NCI-H2196 (cell line): ENCODE data around the gene SYT2.

ENCODE experiments used
- DNase-seq: peaks from one replicate; lab custom pipeline; 2025; ENCODE audit not compliant: unreplicated experiment; lab: John Stamatoyannopoulos, UW

The SYT2 gene

GRCh38 chr1:202680586-202681352, 29.5 kb downstream of the SYT2 start:
- DNase-seq = no peak

DNA sequence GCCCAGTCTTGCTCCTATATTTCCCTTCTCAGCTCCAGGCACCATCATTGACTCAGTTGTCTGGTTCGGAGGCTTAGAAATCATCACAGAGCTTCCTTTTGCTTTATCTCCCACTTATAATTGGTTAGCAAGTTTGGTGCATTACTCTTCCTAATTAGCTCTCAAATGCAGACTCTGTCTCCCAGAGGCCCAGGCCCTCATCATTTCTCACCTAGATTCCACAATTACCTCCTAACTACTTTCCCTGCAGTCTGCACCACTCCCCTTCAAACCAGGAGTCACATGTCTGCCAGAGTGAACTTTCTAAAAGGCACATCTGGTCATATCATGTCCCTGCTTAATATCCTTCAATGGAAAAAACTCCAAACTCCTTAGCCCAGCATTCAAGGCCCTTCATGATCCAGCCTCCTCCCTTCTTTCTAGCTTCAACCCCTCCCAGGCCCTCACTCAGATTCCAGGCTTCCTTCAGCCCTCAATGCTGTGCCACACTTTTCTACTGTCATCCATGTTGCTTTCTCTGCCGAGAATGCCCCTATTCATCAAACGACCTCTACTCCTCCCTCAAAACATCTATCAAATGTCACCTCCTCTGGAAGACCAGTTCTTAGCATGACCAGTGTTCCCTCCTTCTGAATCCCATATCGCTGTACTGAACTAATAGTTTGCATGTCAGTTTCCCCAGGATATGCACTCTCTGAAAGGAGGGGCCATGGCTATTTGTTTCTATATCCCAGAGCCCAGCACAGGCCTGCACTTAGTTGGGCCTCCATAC, 30.7 kb downstream of the SYT2 start:
- DNase-seq = no peak

GRCh38 chr1:202677433-202677832, 32.8 kb downstream of the SYT2 start:
- DNase-seq = no peak

- DNase-seq = no peak
These were observed 36.7 kb downstream of the SYT2 start for GRCh38 chr1:202673531-202673930.

- peak; percentile 53 for DNase-seq
These were observed 38.9 kb downstream of the SYT2 start for GRCh38 chr1:202671399-202671798.

- DNase-seq = no peak
These were observed 44.8 kb downstream of the SYT2 start for GRCh38 chr1:202665417-202665816.

DNA sequence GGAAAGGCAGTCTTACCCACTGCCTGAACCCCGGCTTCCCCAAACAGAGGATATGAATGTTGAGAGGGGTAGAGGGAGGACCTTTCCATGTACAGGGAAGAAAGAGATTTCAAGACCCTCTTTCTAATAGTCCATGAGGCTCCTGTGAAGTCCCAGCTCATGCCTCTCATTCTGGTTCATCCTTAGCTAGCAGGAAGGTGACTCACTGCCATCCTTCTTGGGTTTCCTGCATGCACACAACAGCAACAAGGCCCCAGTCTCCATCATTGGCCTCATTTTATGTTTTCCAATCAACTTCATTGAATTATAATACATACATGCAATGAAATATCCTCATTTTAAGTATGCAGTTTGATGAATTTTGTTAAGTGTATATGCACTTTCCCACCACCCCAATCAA, 46.2 kb downstream of the SYT2 start:
- no peak for DNase-seq

DNA sequence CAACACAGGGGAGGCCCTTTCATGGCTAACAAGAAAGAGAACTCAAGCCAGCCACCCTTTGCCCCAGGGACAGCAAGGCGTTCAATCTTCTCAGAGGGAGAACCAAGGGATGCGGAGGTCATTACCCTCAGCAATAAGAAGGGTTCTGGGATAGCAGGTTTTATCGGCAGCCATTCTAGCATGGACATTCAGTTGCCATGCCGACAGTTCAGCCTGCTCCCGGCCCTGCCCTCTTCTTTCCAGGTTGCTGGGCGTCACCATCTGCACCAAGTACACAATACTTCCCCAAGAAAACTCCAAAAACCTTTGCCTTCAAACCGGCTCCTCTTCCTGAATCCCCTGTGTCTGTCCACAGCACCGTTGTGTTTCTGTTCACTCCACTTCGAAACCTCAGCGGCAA, 47.1 kb downstream of the SYT2 start:
- DNase-seq = no peak

GRCh38 chr1:202662081-202662480, 48.2 kb downstream of the SYT2 start:
- DNase-seq = peak; percentile 49

DNA sequence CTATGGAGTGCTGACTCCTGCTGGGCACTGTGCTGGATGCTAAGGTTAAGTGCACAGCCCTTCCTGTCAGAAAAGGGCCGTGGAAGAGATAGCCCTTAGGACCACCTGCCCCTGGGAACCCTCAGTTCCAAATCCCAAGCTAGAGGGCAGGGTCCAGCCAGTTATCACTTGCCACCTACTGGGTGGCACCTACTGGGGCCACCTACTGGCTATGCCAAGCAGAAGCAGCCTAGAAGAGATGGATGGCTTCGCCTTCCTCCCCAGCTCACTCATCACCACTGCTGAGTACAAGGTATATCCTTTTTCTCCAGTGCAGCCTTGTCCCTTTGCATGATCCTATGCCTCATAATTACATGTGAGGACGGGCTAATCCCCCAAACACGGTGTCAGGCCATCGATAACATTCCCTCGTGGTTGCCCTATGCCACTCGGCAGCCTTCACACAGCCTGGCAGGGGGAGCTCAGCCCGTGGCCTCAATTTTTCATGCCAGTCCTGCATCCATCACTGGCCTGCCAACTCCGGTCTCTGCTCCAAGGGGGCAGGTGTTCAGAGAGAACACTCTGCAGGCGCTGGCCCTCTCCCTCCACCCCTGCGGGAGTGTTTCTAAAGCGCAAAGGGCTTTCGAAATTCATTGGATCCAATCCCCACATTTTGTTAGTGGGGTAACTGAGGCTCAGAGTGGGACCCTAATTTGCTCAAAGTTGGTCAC, 49.0 kb downstream of the SYT2 start:
- DNase-seq = no peak

GRCh38 chr1:202659974-202660373, 50.3 kb downstream of the SYT2 start:
- DNase-seq = no peak

DNA sequence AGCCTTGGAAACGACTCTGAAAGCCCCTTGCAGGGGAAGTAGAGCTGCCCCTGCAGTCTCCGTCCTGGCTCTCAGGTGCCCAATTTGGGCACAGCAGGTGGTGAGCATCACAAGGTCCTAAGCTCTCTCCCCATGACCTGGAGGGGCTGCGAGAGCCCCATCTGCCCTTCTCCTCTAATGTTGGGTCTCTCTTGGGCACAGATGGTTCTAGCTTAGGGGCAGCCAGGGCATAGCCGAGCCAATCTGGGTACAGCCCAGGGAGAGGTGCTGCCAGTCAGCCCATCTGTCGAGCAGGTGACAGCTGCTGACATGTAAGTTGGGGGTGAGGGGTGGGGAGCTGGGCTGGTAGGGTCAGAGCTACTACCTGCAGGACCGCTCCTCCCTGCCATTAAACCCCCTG, 50.7 kb downstream of the SYT2 start:
- no peak for DNase-seq

- DNase-seq = no peak
These were observed 51.5 kb downstream of the SYT2 start for GRCh38 chr1:202658769-202659168.

GRCh38 chr1:202658251-202658759, 51.9 kb downstream of the SYT2 start:
- DNase-seq = no peak

- no peak for DNase-seq
These were observed 53.2 kb downstream of the SYT2 start for GRCh38 chr1:202656951-202657646.

- DNase-seq = no peak
These were observed 54.2 kb downstream of the SYT2 start for GRCh38 chr1:202656057-202656456.

DNA sequence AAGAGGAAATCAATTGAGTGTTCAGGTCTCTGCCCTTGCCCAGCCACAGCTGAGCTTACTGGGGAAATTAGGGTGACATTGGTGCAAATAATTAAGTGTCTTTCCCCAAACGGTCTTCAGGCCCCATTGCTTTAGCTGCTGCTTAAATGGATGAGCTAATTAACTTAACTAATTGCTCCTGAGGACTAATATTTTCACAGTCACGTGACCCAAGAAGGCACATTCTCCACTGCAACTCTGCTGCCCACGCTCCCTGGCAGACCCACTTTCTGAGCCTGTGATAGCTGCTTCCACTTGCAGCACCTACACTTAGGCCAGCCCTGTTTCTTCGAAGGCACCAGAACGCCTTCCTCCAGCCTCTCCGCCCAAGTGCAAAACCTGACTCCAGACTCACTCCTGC, 56.2 kb downstream of the SYT2 start:
- no peak for DNase-seq

- no peak for DNase-seq
These were observed 60.5 kb downstream of the SYT2 start for GRCh38 chr1:202649553-202650392.

DNA sequence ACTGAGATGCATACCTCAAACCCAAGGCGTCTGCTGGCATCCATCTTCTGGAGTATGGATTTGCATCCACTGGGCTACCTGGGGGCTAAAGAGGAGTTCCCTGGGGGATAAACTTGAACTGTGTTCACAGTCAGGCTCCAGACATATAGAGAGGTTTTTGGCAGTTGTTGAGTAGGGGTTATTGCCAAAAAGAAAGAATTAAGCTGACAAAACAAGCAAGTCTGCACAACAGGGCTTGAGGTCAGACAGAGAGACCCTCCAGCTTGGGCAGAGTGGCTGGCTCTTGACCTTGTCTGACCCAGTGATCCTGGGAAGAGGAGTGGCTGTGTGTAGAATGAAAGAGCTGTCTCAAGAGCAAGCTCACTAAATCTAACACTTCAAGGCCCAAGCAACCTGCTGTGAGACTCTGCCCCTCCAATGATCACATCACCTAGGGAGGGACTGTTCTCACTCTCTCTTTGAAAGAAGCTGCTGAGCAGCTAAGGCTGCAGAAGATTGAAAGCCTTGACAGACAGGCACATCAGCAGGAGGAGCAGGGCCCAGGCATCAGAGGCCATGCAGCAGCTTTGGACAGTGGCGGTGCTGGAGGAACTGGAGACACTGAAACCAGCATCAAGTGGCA, 61.5 kb downstream of the SYT2 start:
- DNase-seq = no peak

GRCh38 chr1:202645097-202645476, 65.2 kb downstream of the SYT2 start:
- no peak for DNase-seq
